Spinal cord (tissue), 10 donors: Measurements from ENCODE around the gene HHAT. TPM values are rescaled to one million over a fixed set of nuclear protein-coding genes. Genes with fewer than 3 reads are reported as not detected.
A peak's percentile ranks its signal among the peaks of the same experiment; 100 is the strongest.

Experiments
- DNase-seq, 6 donors: peaks; one replicate each; pipeline versions ENCODE4 v3.0.0 to v3.0.0-alpha.2; 2013 to 2015; ENCODE audit warnings: low spot score in 6 of 6, low read depth in 4 of 6
- H3K27ac ChIP-seq: one replicate; pipeline ENCODE4 v1.5.1; 2013; ENCODE audit warnings: low read depth, low read length, control low read depth
- H3K27me3 ChIP-seq: one replicate; pipeline ENCODE4 v1.6.1; 2013; ENCODE audit warnings: low read length; ENCODE audit not compliant: control insufficient read depth, insufficient read depth
- H3K36me3 ChIP-seq: one replicate; pipeline ENCODE4 v1.6.1; 2013; ENCODE audit warnings: low read length; ENCODE audit not compliant: control insufficient read depth, insufficient read depth
- H3K4me1 ChIP-seq: one replicate; pipeline ENCODE4 v1.6.1; 2013; ENCODE audit warnings: low read length; ENCODE audit not compliant: control insufficient read depth, insufficient read depth
- H3K4me3 ChIP-seq: one replicate; pipeline ENCODE4 v1.5.1; 2013; ENCODE audit warnings: low read depth, low read length, control low read depth
- H3K9me3 ChIP-seq: one replicate; pipeline ENCODE4 v1.6.1; 2013; ENCODE audit warnings: low read length; ENCODE audit not compliant: control insufficient read depth, insufficient read depth
- WGBS: methylation state at CpG from one replicate; pipeline ENCODE4 v1.1.5; 2013; ENCODE audit warnings: missing lambda C conversion rate; ENCODE audit not compliant: insufficient coverage; 5-methylcytosine and 5-hydroxymethylcytosine counted together
- polyA plus RNA-seq, 2 donors: library from polyadenylated mRNA; unstranded; fragments of 120-200 nt; gene quantifications; one replicate each; pipeline ENCODE4 v1.2.1, GENCODE V29; 2013; ENCODE audit not compliant: insufficient read length in 2 of 2
- total RNA-seq, 2 donors: library from RNA; depleted of rRNA in 1 of 2; stranded (reverse); fragments of 120-200 nt in 1 of 2; fragments of >200 nt in 1 of 2; gene quantifications; one replicate each; pipeline versions ENCODE4 v1.2.3 to v1.2.4, GENCODE V29; 2013 to 2014
- donor health status: healthy.

Gene HHAT
- total and polyA plus RNA-seq, 4 donors = 4.8 to 8.0 (median 6.1) TPM

DNA sequence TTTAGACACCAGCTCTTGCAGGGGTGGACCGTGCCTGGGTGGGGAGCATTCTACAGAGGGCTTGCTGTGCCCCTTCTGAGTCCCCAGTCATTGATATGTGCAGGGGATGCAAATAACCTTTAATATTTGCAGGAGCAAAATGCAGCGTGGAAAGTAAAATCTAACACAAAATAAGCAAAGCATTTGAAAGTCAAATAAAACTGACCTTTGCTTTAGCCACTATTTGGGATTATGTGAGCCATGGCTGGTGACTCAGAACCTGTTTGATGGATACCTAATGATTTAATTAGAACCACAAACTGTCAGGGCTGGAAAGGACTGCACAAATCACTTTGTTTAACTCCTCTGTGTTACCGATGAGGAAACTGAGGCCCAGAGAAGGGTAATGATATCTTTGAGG lies 377.5 kb downstream of the HHAT start:
- Histone ChIP-seq H3K36me3 (no peaks in the 10 kb centered on the region), H3K9me3 (no peaks in the 10 kb centered on the region), H3K4me1 (peaks cover 7% of the 10 kb centered on the region), H3K27me3 (no peaks in the 10 kb centered on the region), H3K27ac (no peak overlapping the region), H3K4me3 (no peak overlapping the region)
- 100% methylated on average over 1 of the region's 3 CpGs for WGBS
- no peak for DNase-seq

DNA sequence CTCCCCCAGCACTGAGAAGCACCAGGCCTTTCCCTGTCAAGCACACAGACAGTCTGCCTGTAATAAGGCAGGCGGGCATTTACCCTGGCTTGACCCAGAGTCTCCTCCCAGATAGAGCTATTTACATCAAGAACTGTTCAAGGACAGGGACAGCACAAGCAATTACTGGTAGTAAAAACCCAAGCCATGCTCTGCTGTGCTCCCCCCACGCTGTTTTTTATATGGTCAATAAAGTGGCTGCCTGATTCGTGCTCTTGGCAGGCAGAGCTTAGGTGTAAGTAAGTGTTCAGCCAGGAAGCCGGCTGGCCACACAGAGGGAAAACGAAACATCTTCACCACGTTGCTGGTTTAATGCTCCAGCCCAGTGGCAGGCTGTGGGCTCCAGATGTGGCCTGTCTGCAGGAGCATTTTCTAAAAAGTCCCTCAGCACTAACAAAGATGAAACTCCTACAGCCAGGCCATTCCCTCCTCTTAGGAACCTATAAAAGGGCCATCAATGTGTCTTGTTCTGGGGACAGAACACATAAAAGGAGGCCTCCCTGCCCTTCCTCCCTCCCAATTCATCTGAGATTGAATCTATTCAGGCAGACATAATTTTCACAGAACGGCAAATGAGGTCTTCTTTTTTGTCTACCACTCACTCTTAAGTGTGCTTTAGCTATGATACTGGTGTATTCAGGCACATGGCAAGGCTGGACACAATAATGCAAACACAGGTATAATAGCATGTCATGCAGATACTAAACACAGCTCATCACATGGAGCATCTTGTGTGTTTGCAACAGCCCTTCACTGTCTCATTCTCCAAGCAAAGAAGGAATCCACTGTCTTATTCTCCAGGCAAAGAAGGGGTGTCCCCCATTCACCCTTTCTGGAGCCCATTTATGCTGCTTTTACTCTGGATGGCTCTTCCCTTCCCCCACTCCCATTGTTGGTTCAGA lies 378.9 kb downstream of the HHAT start:
- WGBS = 33% methylated on average over 6 of the region's 7 CpGs
- H3K4me1 ChIP-seq = peaks cover 7% of the 10 kb centered on the region
- H3K36me3 ChIP-seq = no peaks in the 10 kb centered on the region
- no peaks in the 10 kb centered on the region for H3K27me3 ChIP-seq
- H3K9me3 ChIP-seq = no peaks in the 10 kb centered on the region
- no peak overlapping the region for H3K27ac ChIP-seq
- DNase-seq = peak in 1 of 6 donors; percentile 59
- no peak overlapping the region for H3K4me3 ChIP-seq

DNA sequence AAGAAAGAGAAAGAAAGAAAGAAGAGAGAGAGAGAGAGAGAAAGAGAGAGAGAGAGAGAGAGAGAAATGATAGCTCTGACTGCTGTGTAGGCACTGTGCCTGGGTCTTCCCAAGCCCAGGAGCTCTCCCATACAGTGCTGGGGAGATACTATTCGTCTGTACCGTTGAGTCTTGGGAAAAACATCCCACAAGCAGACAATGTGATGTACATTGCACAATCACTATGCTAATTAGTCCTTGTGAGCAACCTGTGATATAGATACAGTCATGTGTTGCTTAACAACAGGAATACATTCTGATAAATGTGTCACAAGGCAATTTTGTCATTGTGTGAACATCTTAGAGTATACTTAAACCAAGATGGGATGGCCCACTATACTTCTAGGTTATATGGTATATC lies 381.0 kb downstream of the HHAT start:
- H3K36me3 ChIP-seq = no peaks in the 10 kb centered on the region
- no peaks in the 10 kb centered on the region for H3K9me3 ChIP-seq
- WGBS = no CpG with 5 or more reads among the region's 2 CpGs
- peaks cover 7% of the 10 kb centered on the region for H3K4me1 ChIP-seq
- H3K4me3 ChIP-seq = no peak overlapping the region
- H3K27me3 ChIP-seq = no peaks in the 10 kb centered on the region
- H3K27ac ChIP-seq = no peak overlapping the region
- no peak for DNase-seq

DNA sequence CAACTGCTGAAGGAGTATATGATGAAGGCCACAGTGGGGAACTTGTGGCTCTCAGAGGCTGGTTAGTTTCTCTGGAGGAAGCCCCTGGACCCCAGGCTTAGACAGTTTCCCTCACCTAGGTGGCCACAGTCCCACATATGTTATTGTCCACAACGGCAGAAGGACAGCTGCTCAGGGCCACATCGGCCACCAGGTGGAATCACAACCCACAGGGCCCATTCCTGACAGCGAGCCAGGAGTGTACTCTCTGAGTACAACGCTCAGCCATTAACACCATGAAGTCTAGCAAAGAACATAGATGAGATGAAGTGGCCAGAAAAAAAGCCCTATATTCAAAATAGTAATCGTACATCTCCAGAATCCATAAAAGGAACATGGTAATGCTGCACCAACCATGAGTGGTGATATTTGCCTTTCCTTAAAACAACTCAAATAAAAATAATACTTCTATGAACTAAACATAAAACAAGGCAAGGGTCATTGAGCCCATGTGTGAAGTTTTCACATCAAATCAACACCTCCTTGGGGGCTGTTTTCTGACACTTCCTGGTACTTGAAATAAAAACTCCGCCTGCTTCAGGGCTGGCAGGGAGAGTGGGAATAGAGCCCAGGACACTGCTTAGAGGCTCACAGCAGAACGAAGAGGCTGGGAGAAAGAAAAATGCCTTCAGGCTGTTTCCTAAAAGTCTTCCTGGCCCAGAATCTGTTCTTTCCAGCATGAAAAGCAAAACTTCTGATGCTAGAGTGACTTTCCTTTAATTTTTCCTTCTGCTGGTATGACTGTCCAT lies 383.3 kb downstream of the HHAT start:
- Histone ChIP-seq H3K9me3 (no peaks in the 10 kb centered on the region), H3K4me1 (peaks cover 6% of the 10 kb centered on the region), H3K27ac (no peak overlapping the region), H3K36me3 (no peaks in the 10 kb centered on the region), H3K27me3 (no peaks in the 10 kb centered on the region), H3K4me3 (no peak overlapping the region)
- peak in 1 of 6 donors; percentile 51 for DNase-seq
- 72% methylated on average over 5 of the region's 7 CpGs for WGBS

DNA sequence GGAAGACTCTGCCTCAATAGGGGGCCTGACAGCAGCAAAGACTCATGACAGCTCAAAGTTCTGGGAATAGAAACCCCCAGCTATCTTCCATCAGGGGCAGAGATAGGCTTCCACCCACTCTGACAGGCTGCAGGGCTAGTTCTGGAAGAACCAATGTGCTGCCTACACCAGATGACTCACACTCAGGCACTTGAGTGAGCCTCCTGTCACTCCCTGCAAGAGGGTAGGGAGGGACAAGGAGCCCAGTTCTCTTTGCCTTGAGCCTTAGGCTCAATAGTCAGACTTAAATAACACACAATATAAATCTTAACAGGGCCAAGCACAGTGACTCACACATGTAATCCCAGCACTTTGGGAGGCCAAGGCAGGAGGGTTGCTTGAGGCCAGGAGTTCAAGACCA lies 386.4 kb downstream of the HHAT start:
- H3K36me3 ChIP-seq = no peaks in the 10 kb centered on the region
- no peak overlapping the region for H3K4me3 ChIP-seq
- no peaks in the 10 kb centered on the region for H3K4me1 ChIP-seq
- no peak for DNase-seq
- no peaks in the 10 kb centered on the region for H3K27me3 ChIP-seq
- no peak overlapping the region for H3K27ac ChIP-seq
- H3K9me3 ChIP-seq = no peaks in the 10 kb centered on the region

DNA sequence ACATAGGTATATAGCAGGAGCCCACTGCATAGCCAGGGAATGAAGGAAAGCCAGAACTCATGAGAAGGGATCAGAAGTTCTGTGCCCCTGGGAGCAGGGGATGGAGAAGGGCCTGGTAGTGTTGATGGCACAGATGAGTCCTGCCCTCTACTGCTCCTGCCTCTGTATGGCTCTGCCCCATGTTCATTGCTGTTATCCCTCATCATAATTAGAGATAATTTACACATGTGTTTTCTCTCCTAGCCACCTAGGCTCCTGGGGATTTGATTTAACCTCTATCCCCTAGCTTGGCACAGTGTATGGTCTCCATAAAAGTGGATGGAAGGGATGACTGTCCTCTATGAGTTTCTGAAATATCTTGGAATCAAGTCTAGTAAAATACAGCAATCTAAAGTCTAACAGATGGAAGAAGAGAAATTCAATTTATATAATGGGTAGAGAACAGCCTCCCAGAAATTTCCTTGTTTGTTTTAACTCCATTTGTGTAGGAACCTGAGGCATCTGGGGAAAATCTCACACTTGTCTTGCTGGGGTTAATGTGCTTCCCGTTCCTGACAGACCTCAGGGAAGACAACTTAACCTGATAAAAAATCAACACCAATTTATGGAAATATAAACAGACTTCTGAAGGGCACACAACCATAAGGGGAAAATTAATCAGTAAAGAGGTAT lies 393.8 kb downstream of the HHAT start:
- WGBS = no CpG with 5 or more reads among the region's 1 CpG
- Histone ChIP-seq H3K27me3 (no peaks in the 10 kb centered on the region), H3K4me1 (no peaks in the 10 kb centered on the region), H3K4me3 (no peak overlapping the region), H3K9me3 (no peaks in the 10 kb centered on the region), H3K36me3 (no peaks in the 10 kb centered on the region), H3K27ac (no peak overlapping the region)
- no peak for DNase-seq

DNA sequence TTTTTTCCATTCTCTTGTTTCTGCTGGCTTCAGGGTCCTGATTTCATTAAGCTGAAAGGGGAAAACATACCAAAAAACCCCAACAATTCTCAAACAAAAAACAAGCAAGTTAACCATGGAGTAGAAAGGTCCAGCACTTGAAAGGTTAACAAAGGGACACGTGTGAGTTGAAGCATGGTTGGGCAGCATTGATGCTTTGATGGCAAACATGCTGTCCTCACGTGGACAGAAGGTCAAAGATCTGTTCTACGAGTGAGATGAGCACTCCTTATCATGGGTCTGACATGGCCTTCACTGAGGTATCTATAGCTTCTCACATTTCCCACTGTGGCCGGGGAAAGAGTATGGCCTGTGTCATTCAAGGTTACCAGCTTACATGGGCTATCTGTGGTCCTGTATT lies 394.9 kb downstream of the HHAT start:
- Histone ChIP-seq H3K27me3 (no peaks in the 10 kb centered on the region), H3K36me3 (no peaks in the 10 kb centered on the region), H3K9me3 (no peaks in the 10 kb centered on the region), H3K4me1 (no peaks in the 10 kb centered on the region), H3K27ac (no peak overlapping the region), H3K4me3 (no peak overlapping the region)
- WGBS = 26% methylated on average over 3 of the region's 4 CpGs
- no peak for DNase-seq

DNA sequence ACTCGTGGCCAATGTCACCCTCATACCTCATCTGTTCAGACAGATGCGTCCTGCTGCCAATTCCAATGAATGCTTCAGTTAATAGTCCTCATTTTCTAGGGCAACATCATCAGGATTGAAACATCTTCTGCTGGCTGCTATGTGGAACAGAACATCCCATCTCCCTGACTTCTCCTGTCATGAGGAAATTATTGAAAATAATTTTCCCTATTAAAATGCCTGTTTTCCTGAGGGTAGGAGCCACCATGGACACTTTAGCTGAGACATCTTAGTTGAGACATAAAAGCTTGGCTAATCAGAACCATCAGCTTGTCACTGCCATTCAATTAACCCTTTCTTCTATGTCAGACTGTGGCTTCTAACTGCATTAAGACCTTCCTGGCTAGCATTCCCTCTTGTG lies 396.1 kb downstream of the HHAT start:
- DNase-seq = no peak
- Histone ChIP-seq H3K36me3 (no peaks in the 10 kb centered on the region), H3K27me3 (no peaks in the 10 kb centered on the region), H3K4me1 (no peaks in the 10 kb centered on the region), H3K27ac (no peak overlapping the region), H3K4me3 (no peak overlapping the region), H3K9me3 (no peaks in the 10 kb centered on the region)
- WGBS = 61% methylated on average over 2 of the region's 2 CpGs
